Suprapubic skin (tissue), 4 donors: Measurements from ENCODE around the gene NFKBIB. TPM values are rescaled to one million over a fixed set of nuclear protein-coding genes. Genes with fewer than 3 reads are reported as not detected.

Experiments used
- DNase-seq, 2 donors: peaks; one replicate each; pipeline ENCODE4 v3.0.0-alpha.2; 2019; ENCODE audit warnings: low spot score in 2 of 2
- H3K27ac ChIP-seq: fragments of 200-600 bp; sonication (generic); one replicate; pipeline ENCODE4 v1.5.1; 2019
- H3K27me3 ChIP-seq: fragments of 200-600 bp; sonication (generic); one replicate; pipeline ENCODE4 v1.5.1; 2019
- H3K36me3 ChIP-seq: fragments of 200-600 bp; sonication (generic); one replicate; pipeline ENCODE4 v1.5.1; 2019
- H3K4me1 ChIP-seq: fragments of 200-600 bp; sonication (generic); one replicate; pipeline ENCODE4 v1.5.1; 2019
- H3K4me3 ChIP-seq: fragments of 200-600 bp; sonication (generic); one replicate; pipeline ENCODE4 v1.5.1; 2019; ENCODE audit warnings: mild to moderate bottlenecking
- H3K9me3 ChIP-seq: fragments of 200-600 bp; sonication (generic); one replicate; pipeline ENCODE4 v1.5.1; 2019
- CTCF ChIP-seq, 2 donors: fragments of 200-600 bp in 1 of 2; fragments of 450-650 bp in 1 of 2; sonication (generic) in 1 of 2; IDR thresholded peaks; one replicate each; pipeline ENCODE4 v1.5.1; 2016 to 2019; ENCODE audit warnings: antibody characterized with exemption in 2 of 2, mild to moderate bottlenecking in 1 of 2, moderate library complexity in 1 of 2
- EP300 ChIP-seq: sonication (generic); formaldehyde crosslinking; IDR thresholded peaks from one replicate; pipeline ENCODE4 v1.6.1; 2017; ENCODE audit warnings: antibody characterized with exemption
- POLR2A ChIP-seq, 2 donors: fragments of 450-650 bp; IDR thresholded peaks; one replicate each; pipeline ENCODE4 v1.6.1; 2017; ENCODE audit warnings: antibody characterized with exemption in 2 of 2, mild to moderate bottlenecking in 2 of 2, moderate library complexity in 2 of 2
- POLR2AphosphoS5 ChIP-seq, 3 donors: sonication (generic); formaldehyde crosslinking; IDR thresholded peaks; one replicate each; pipeline ENCODE4 v1.6.1; 2017; ENCODE audit warnings: antibody characterized with exemption in 3 of 3
- WGBS: methylation state at CpG from one replicate; pipeline ENCODE4 v1.1.5; 2018; 5-methylcytosine and 5-hydroxymethylcytosine counted together
- total RNA-seq, 4 donors: library from RNA; depleted of rRNA; stranded (reverse); fragments of >200 nt; gene quantifications; one replicate each; pipeline ENCODE4 v1.1.0, GENCODE V29; 2016

Gene NFKBIB
- total RNA-seq, 4 donors from 2014 or later, result 18.1 to 25.4 (median 21.1) TPM

GRCh38 chr19:38862321-38863059, 37.3 kb upstream of the NFKBIB start:
- TF ChIP-seq POLR2A (IDR thresholded peaks at IDR 0.05) (no peak), POLR2AphosphoS5 (IDR thresholded peaks at IDR 0.05) (peak in 2 of 3 donors; percentile 25 to 78), CTCF (IDR thresholded peaks at IDR 0.05) (no peak), EP300 (no peak)
- no peaks in the 10 kb centered on the region for H3K27me3 ChIP-seq
- H3K9me3 ChIP-seq, result no peaks in the 10 kb centered on the region
- WGBS, result 18% methylated on average over 10 of the region's 10 CpGs
- H3K27ac ChIP-seq, result peak overlapping the region; percentile 76
- H3K4me3 ChIP-seq, result no peak overlapping the region
- H3K36me3 ChIP-seq, result no peaks in the 10 kb centered on the region
- DNase-seq, result no peak
- H3K4me1 ChIP-seq, result peaks cover 30% of the 10 kb centered on the region

GRCh38 chr19:38867171-38867780, 32.5 kb upstream of the NFKBIB start:
- no peak overlapping the region for H3K27ac ChIP-seq
- peaks cover 43% of the 10 kb centered on the region for H3K4me1 ChIP-seq
- DNase-seq, result no peak
- 87% methylated on average over 10 of the region's 10 CpGs for WGBS
- H3K27me3 ChIP-seq, result no peaks in the 10 kb centered on the region
- H3K36me3 ChIP-seq, result no peaks in the 10 kb centered on the region
- no peak overlapping the region for H3K4me3 ChIP-seq
- TF ChIP-seq POLR2AphosphoS5 (IDR thresholded peaks at IDR 0.05) (no peak), EP300 (no peak), CTCF (IDR thresholded peaks at IDR 0.05) (no peak), POLR2A (IDR thresholded peaks at IDR 0.05) (no peak)
- H3K9me3 ChIP-seq, result no peaks in the 10 kb centered on the region

GRCh38 chr19:38868551-38868950, 31.2 kb upstream of the NFKBIB start:
- Histone ChIP-seq H3K4me1 (peaks cover 32% of the 10 kb centered on the region), H3K27ac (no peak overlapping the region), H3K27me3 (no peaks in the 10 kb centered on the region), H3K36me3 (no peaks in the 10 kb centered on the region), H3K4me3 (no peak overlapping the region), H3K9me3 (no peaks in the 10 kb centered on the region)
- no peak for DNase-seq
- 96% methylated on average over 5 of the region's 6 CpGs for WGBS
- no peak for TF ChIP-seq CTCF (IDR thresholded peaks at IDR 0.05)
- TF ChIP-seq POLR2AphosphoS5 (IDR thresholded peaks at IDR 0.05), result no peak
- TF ChIP-seq POLR2A (IDR thresholded peaks at IDR 0.05), result no peak
- no peak for TF ChIP-seq EP300

GRCh38 chr19:38869160-38869835, 30.5 kb upstream of the NFKBIB start:
- DNase-seq, result no peak
- Histone ChIP-seq H3K4me1 (peaks cover 29% of the 10 kb centered on the region), H3K36me3 (no peaks in the 10 kb centered on the region), H3K9me3 (no peaks in the 10 kb centered on the region), H3K27ac (no peak overlapping the region), H3K4me3 (peak overlapping the region; percentile 53), H3K27me3 (no peaks in the 10 kb centered on the region)
- 12% methylated on average over 10 of the region's 34 CpGs for WGBS
- no peak for TF ChIP-seq EP300
- TF ChIP-seq POLR2A (IDR thresholded peaks at IDR 0.05), result no peak
- TF ChIP-seq CTCF (IDR thresholded peaks at IDR 0.05), result no peak
- no peak for TF ChIP-seq POLR2AphosphoS5 (IDR thresholded peaks at IDR 0.05)
